ENCODE data around the gene KHNYN.
"Not testable (repeated sequence)": the region's sequence is repeated elsewhere in the genome, so short reads cannot be mapped to it uniquely, and the experiment has no call there.

KHNYN gene

DNA sequence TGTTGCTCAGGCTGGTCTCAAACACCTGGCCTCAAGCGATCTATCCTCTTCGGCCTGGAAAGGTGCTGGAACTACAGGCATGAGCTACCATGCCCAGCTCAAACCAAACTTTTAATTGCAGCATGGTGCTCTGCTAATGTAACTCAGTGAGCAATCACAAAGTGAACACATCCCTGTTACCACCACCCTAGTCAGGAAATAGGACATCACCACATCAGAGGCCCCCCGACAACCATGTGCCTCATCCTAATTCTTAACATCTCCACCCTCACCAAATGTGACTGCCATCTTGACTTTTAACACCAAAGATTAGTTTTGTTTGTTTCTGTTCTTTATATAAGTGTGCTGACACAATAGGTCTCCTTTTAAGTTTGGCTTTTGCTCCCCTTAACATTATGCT lies 35.6 kb downstream of the KHNYN start:
- no peaks in the 10 kb centered on the region for H3K36me3 ChIP-seq (ENCODE audit: control insufficient read depth, insufficient read depth, low read length)
- no peak overlapping the region for H3K27ac ChIP-seq (ENCODE audit: low read depth, low read length)
- H3K4me3 ChIP-seq (ENCODE audit: low read depth, low read length): no peak overlapping the region
- H3K27me3 ChIP-seq (ENCODE audit: control insufficient read depth, insufficient read depth, low read length): no peaks in the 10 kb centered on the region
- no peaks in the 10 kb centered on the region for H3K4me1 ChIP-seq (ENCODE audit: control insufficient read depth, insufficient read depth, low read length)
- no peaks in the 10 kb centered on the region for H3K9me3 ChIP-seq (ENCODE audit: control insufficient read depth, insufficient read depth, low read depth, low read length)
- H3K9ac ChIP-seq (ENCODE audit: low read length): no peak overlapping the region

DNA sequence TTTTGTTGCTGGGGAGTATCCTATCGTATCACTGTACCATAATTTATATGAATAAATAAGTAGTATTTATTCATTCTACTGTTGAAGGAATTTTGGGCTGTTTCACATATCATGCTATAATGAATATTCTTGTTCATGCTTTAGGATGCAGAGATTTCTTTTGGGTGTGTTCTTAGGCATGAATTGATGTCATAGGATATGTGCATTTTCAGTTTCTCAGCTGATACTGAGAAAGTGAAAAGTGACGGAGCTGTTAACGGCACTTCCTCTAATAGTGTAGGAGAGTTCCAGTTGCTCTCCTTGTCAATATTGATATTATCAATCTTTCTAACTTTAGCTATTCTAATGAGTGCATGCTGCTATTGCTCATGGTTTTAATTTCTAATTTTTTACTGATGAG lies 36.1 kb downstream of the KHNYN start:
- H3K4me1 ChIP-seq (ENCODE audit: control insufficient read depth, insufficient read depth, low read length): no peaks in the 10 kb centered on the region
- no peaks in the 10 kb centered on the region for H3K36me3 ChIP-seq (ENCODE audit: control insufficient read depth, insufficient read depth, low read length)
- no peaks in the 10 kb centered on the region for H3K27me3 ChIP-seq (ENCODE audit: control insufficient read depth, insufficient read depth, low read length)
- no peaks in the 10 kb centered on the region for H3K9me3 ChIP-seq (ENCODE audit: control insufficient read depth, insufficient read depth, low read depth, low read length)
- H3K4me3 ChIP-seq (ENCODE audit: low read depth, low read length): no peak overlapping the region
- no peak overlapping the region for H3K9ac ChIP-seq (ENCODE audit: low read length)
- H3K27ac ChIP-seq (ENCODE audit: low read depth, low read length): no peak overlapping the region

DNA sequence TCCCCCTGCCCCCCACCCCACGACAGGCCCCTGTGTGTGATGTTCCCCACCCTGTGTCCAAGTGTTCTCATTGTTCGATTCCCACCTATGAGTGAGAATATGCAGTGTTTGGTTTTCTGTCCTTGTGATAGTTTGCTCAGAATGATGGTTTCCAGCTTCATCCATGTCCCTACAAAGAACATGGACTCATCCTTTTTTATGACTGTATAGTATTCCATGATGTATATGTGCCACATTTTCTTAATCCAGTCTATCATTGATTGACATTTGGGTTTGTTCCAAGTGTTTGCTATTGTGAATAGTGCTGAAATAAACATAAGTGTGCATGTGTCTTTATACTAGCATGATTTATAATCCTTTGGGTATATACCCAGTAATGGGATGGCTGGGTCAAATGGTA lies 40.7 kb downstream of the KHNYN start:
- not testable (repeated sequence) for H3K9ac ChIP-seq (ENCODE audit: low read length); H3K4me3 ChIP-seq (ENCODE audit: low read depth, low read length); H3K9me3 ChIP-seq (ENCODE audit: control insufficient read depth, insufficient read depth, low read depth, low read length); H3K4me1 ChIP-seq (ENCODE audit: control insufficient read depth, insufficient read depth, low read length); H3K36me3 ChIP-seq (ENCODE audit: control insufficient read depth, insufficient read depth, low read length); H3K27me3 ChIP-seq (ENCODE audit: control insufficient read depth, insufficient read depth, low read length); H3K27ac ChIP-seq (ENCODE audit: low read depth, low read length)

DNA sequence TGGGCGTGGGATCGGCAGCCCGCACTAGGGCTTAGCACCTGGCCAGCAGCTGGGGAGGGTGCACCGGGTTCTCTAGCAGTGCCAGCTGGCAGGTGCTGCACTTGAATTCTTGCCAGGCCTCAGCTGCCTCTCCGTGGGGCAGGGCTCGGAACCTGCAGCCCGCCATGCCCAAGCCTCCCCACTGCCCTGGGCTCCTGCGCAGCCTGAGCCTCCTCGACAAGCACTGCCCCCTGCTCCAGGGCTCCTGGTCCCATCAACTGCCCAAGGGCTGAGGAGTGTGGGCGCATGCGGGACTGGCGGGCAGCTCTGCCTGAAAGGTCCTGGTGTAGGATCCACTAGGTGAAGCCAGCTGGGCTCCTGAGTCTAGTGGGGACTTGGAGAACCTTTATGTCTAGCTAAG lies 43.5 kb downstream of the KHNYN start:
- Histone ChIP-seq H3K27me3 (ENCODE audit: control insufficient read depth, insufficient read depth, low read length) (no peaks in the 10 kb centered on the region), H3K27ac (ENCODE audit: low read depth, low read length) (no peak overlapping the region), H3K4me1 (ENCODE audit: control insufficient read depth, insufficient read depth, low read length) (no peaks in the 10 kb centered on the region), H3K36me3 (ENCODE audit: control insufficient read depth, insufficient read depth, low read length) (no peaks in the 10 kb centered on the region), H3K4me3 (ENCODE audit: low read depth, low read length) (no peak overlapping the region), H3K9me3 (ENCODE audit: control insufficient read depth, insufficient read depth, low read depth, low read length) (no peaks in the 10 kb centered on the region), H3K9ac (ENCODE audit: low read length) (no peak overlapping the region)

DNA sequence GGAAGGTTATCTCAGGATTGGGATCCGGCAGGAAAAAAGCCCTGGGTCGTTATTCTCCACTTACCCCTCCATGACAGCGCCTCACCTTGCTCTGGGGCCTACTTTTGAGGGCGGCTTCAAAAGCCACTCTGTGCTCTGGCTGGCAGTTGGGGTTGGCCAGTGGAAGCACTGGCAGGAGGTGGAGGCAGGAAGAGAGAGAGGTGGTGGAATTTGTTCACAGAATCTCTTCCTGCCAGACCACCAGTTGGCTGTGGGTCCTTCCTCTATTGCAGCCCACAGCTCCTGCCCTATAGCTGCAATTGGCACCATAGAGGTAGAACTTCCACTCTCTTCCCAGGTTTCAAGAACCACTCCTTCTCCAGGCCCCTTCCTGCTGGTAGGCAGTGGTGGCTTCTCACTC lies 45.5 kb downstream of the KHNYN start:
- Histone ChIP-seq H3K9me3 (ENCODE audit: control insufficient read depth, insufficient read depth, low read depth, low read length) (peaks cover 3% of the 10 kb centered on the region; the same call in 1 of the 2 replicates), H3K9ac (ENCODE audit: low read length) (no peak overlapping the region)

DNA sequence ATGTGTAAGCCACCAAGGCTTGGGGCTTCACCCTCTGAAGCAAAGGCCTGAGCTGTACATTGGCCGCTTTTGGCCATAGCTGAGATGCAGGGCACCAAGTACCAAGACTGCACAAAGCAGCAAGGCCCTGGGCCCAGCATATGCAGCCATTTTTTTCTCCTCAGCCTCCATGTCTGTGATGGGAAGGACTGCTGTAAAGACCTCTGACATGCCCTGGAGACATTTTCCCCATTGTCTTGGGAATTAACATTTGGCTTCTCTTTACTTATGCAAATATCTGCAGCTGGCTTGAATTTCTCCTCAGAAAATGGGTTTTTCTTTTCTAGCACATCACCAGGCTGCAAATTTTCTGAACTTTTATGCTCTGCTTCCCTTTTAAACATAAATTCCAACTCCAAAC lies 50.2 kb downstream of the KHNYN start:
- H3K4me1 ChIP-seq (ENCODE audit: control insufficient read depth, insufficient read depth, low read length): not testable (repeated sequence)

More for the DNA sequence above, 45.5 kb downstream of the KHNYN start:
- Histone ChIP-seq H3K27ac (ENCODE audit: low read depth, low read length) (no peak overlapping the region), H3K4me3 (ENCODE audit: low read depth, low read length) (no peak overlapping the region), H3K4me1 (ENCODE audit: control insufficient read depth, insufficient read depth, low read length) (no peaks in the 10 kb centered on the region), H3K36me3 (ENCODE audit: control insufficient read depth, insufficient read depth, low read length) (no peaks in the 10 kb centered on the region), H3K27me3 (ENCODE audit: control insufficient read depth, insufficient read depth, low read length) (no peaks in the 10 kb centered on the region)

DNA sequence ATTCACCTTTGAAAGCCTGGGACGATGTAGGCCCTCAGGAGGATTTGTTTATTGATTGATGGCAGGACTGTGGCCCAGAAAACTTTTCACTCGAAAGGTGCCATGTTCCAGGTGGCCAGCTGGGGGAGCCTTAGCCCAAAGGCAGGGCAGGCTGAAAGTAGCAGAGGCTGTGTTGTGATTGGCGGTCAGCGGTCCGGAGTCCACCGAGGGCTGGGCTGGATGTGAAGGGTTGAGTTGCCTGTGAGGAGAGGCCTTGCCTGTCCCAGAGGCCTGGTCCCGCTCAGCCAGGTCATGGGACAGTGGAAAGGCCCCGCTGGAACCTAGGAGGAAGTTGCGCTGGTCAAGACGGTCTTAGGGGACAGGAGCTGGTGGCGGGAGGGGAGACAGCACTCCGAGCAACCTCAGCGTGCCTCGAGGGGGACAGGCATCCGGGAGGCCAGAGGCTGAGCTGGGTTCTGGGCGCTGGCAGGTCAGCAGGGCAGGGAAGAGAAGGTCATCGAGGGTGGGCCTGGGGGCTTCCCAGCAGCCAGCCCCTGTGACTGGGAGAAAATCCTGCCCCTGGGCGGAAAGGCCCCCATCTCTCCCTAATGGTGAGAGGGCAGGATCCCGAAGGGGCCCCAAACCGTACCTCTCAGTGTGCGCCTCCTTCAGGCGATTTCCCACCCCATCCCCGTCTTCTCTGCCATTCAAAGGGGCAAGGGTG lies 52.0 kb downstream of the KHNYN start:
- Histone ChIP-seq H3K36me3 (ENCODE audit: control insufficient read depth, insufficient read depth, low read length) (no peaks in the 10 kb centered on the region), H3K4me1 (ENCODE audit: control insufficient read depth, insufficient read depth, low read length) (peaks cover 3% of the 10 kb centered on the region), H3K9ac (ENCODE audit: low read length) (no peak overlapping the region), H3K4me3 (ENCODE audit: low read depth, low read length) (no peak overlapping the region), H3K27ac (ENCODE audit: low read depth, low read length) (no peak overlapping the region), H3K9me3 (ENCODE audit: control insufficient read depth, insufficient read depth, low read depth, low read length) (peaks cover 3% of the 10 kb centered on the region; the same call in 1 of the 2 replicates), H3K27me3 (ENCODE audit: control insufficient read depth, insufficient read depth, low read length) (no peaks in the 10 kb centered on the region)

More for the DNA sequence above, 50.2 kb downstream of the KHNYN start:
- H3K36me3 ChIP-seq (ENCODE audit: control insufficient read depth, insufficient read depth, low read length); H3K4me3 ChIP-seq (ENCODE audit: low read depth, low read length); H3K27ac ChIP-seq (ENCODE audit: low read depth, low read length); H3K9ac ChIP-seq (ENCODE audit: low read length); H3K9me3 ChIP-seq (ENCODE audit: control insufficient read depth, insufficient read depth, low read depth, low read length); H3K27me3 ChIP-seq (ENCODE audit: control insufficient read depth, insufficient read depth, low read length): not testable (repeated sequence)

DNA sequence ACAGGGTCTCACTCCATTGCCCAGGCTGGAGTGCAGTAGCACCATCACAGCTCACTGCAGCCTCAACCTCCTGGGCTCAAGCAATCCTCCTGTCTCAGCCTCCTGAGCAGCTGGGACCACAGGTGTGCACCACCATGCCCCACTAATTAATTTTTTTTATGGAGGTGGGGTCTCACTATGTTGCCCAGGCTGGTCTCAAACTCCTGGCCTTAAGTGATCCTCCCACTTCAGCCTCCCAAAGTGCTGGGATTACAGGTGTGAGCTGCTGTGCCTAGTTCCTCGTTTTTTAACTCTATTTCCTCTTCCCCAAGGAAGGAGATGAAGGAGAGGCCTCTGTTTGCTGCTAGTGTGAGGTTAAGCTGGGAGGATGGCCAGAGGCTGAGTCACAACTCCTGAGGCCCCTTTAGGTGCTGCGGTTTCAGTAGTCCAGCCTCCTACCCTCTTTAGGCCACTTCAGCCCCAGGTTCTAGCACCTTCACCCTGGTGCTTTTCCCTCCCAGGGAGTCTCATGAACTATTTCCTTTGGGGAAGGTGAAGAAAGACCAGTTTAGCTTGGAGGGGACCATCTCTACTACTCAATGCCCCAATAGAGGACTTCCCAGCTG lies 53.0 kb downstream of the KHNYN start:
- not testable (repeated sequence) for H3K9ac ChIP-seq (ENCODE audit: low read length); H3K36me3 ChIP-seq (ENCODE audit: control insufficient read depth, insufficient read depth, low read length); H3K27me3 ChIP-seq (ENCODE audit: control insufficient read depth, insufficient read depth, low read length); H3K27ac ChIP-seq (ENCODE audit: low read depth, low read length); H3K4me1 ChIP-seq (ENCODE audit: control insufficient read depth, insufficient read depth, low read length); H3K4me3 ChIP-seq (ENCODE audit: low read depth, low read length); H3K9me3 ChIP-seq (ENCODE audit: control insufficient read depth, insufficient read depth, low read depth, low read length)

DNA sequence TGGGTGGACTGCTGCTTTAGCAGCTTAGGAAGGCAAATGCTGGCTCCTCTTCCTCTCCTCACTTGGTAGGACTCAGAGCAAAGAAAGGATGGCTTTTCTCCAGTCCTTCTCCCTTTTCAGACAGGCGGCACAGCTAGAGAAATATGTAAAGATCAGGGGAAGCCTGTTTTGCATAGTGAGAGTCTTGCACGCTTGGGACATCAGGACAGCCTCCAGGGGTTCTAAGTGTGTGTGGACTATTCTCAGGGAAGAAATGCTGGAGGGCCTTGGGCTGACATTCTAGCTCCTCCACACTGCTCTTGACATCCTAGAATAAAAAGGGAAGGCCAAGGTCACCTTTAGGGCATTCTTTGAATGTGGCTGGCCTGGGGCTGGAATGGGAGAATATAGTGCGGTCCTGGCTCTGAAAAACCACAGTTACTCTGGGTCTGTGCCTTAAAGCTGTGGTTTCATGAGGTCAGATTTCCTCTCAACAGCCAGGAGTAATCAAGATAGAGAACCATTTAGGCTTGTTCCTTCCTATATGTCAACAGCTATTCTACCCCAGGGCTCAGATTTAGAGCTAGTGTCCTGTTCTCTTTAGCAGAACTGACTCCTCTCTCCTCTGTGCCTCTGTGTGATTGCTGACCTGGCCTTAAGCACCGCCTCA lies 54.0 kb downstream of the KHNYN start:
- Histone ChIP-seq H3K4me3 (ENCODE audit: low read depth, low read length) (no peak overlapping the region), H3K9me3 (ENCODE audit: control insufficient read depth, insufficient read depth, low read depth, low read length) (peaks cover 3% of the 10 kb centered on the region; the same call in 1 of the 2 replicates), H3K9ac (ENCODE audit: low read length) (no peak overlapping the region), H3K27ac (ENCODE audit: low read depth, low read length) (no peak overlapping the region), H3K4me1 (ENCODE audit: control insufficient read depth, insufficient read depth, low read length) (peaks cover 3% of the 10 kb centered on the region), H3K27me3 (ENCODE audit: control insufficient read depth, insufficient read depth, low read length) (no peaks in the 10 kb centered on the region), H3K36me3 (ENCODE audit: control insufficient read depth, insufficient read depth, low read length) (no peaks in the 10 kb centered on the region)

Data from HUES6 (cell line).